H9 (cell line): Measurements from ENCODE around the gene ACTL9. TPM values are rescaled to one million over a fixed set of nuclear protein-coding genes. Genes with fewer than 3 reads are reported as not detected.

Experiments
- DNase-seq: peaks from one replicate; pipeline ENCODE4 v3.0.0-alpha.2; 2017
- H2AFZ ChIP-seq: one replicate; pipeline ENCODE4 v1.6.1; 2013; ENCODE audit warnings: mild to moderate bottlenecking, low read length, control low read depth, moderate library complexity
- H2AK5ac ChIP-seq: 2 replicates; pipeline ENCODE4 v1.6.1; 2013; ENCODE audit warnings: low read length, control low read depth, mixed read lengths; ENCODE audit not compliant: insufficient read length
- H2BK120ac ChIP-seq: one replicate; pipeline ENCODE4 v1.6.1; 2013; ENCODE audit warnings: low read depth, mild to moderate bottlenecking, low read length, control low read depth, inconsistent platforms; ENCODE audit not compliant: poor library complexity, severe bottlenecking
- H2BK12ac ChIP-seq: 2 replicates; pipeline ENCODE4 v1.6.1; 2013; ENCODE audit warnings: low read length, control low read depth, mixed read lengths, low read depth; ENCODE audit not compliant: insufficient read length
- H2BK15ac ChIP-seq: 2 replicates; pipeline ENCODE4 v1.6.1; 2013; ENCODE audit warnings: low read depth, low read length, control low read depth
- H2BK20ac ChIP-seq: one replicate; pipeline ENCODE4 v1.6.1; 2013; ENCODE audit warnings: low read depth, mild to moderate bottlenecking, low read length, control low read depth, inconsistent platforms; ENCODE audit not compliant: poor library complexity, severe bottlenecking
- H2BK5ac ChIP-seq: 2 replicates; pipeline ENCODE4 v1.6.1; 2013; ENCODE audit warnings: low read length, control low read depth, mixed read lengths; ENCODE audit not compliant: insufficient read length
- H3K14ac ChIP-seq: 2 replicates; pipeline ENCODE4 v1.6.1; 2013; ENCODE audit warnings: low read length, control low read depth; ENCODE audit not compliant: insufficient read depth
- H3K18ac ChIP-seq: 2 replicates; pipeline ENCODE4 v1.6.1; 2013; ENCODE audit warnings: low read depth, mild to moderate bottlenecking, mixed read lengths, low read length, control low read depth; ENCODE audit not compliant: insufficient read length
- H3K23ac ChIP-seq: 2 replicates; pipeline ENCODE4 v1.6.1; 2013; ENCODE audit warnings: low read length, control low read depth, mixed read lengths, low read depth; ENCODE audit not compliant: insufficient read length
- H3K23me2 ChIP-seq: 2 replicates; pipeline ENCODE4 v1.6.1; 2013; ENCODE audit warnings: low read depth, mild to moderate bottlenecking, mixed read lengths, low read length, control low read depth; ENCODE audit not compliant: insufficient read length, poor library complexity, severe bottlenecking
- H3K27ac ChIP-seq: 2 replicates; pipeline ENCODE4 v1.5.1; 2013; ENCODE audit warnings: low read length, control low read depth, mixed read lengths, low read depth; ENCODE audit not compliant: insufficient read length
- H3K27me3 ChIP-seq: 2 replicates; pipeline ENCODE4 v1.6.1; 2013; ENCODE audit warnings: low read length, control low read depth, inconsistent platforms; ENCODE audit not compliant: insufficient read depth
- H3K4ac ChIP-seq: 2 replicates; pipeline ENCODE4 v1.6.1; 2013; ENCODE audit warnings: low read depth, mild to moderate bottlenecking, control low read depth, inconsistent platforms, low read length, moderate library complexity
- H3K4me1 ChIP-seq: 2 replicates; pipeline ENCODE4 v1.6.1; 2013; ENCODE audit warnings: low read length, control low read depth, inconsistent platforms; ENCODE audit not compliant: insufficient read depth
- H3K4me2 ChIP-seq: 2 replicates; pipeline ENCODE4 v1.6.1; 2013; ENCODE audit warnings: low read length, control low read depth, mixed read lengths; ENCODE audit not compliant: insufficient read length, insufficient read depth
- H3K56ac ChIP-seq: 2 replicates; pipeline ENCODE4 v1.6.1; 2013; ENCODE audit warnings: low read depth, mild to moderate bottlenecking, mixed read lengths, low read length, control low read depth; ENCODE audit not compliant: insufficient read length
- H3K79me1 ChIP-seq: 2 replicates; pipeline ENCODE4 v1.6.1; 2013; ENCODE audit warnings: low read depth, mild to moderate bottlenecking, moderate library complexity, low read length, control low read depth, inconsistent platforms; ENCODE audit not compliant: insufficient read depth, poor library complexity, severe bottlenecking
- H3K79me2 ChIP-seq: 2 replicates; pipeline ENCODE4 v1.6.1; 2013; ENCODE audit warnings: low read length, control low read depth, inconsistent platforms; ENCODE audit not compliant: insufficient read depth
- H3K9ac ChIP-seq: 2 replicates; pipeline ENCODE4 v1.6.1; 2013; ENCODE audit warnings: low read length, control low read depth, mixed read lengths; ENCODE audit not compliant: insufficient read length; ENCODE audit errors: extremely low read depth
- H3K9me3 ChIP-seq: one replicate; pipeline ENCODE4 v1.6.1; 2013; ENCODE audit warnings: low read depth, low read length, inconsistent platforms; ENCODE audit not compliant: control insufficient read depth
- H3T11ph ChIP-seq: one replicate; pipeline ENCODE4 v1.6.1; 2013; ENCODE audit warnings: mild to moderate bottlenecking, low read length, control low read depth, inconsistent platforms
- H4K20me1 ChIP-seq: one replicate; pipeline ENCODE4 v1.6.1; 2013; ENCODE audit not compliant: control insufficient read depth, insufficient read length, insufficient read depth
- H4K5ac ChIP-seq: 2 replicates; pipeline ENCODE4 v1.6.1; 2013; ENCODE audit warnings: low read depth, mild to moderate bottlenecking, mixed read lengths, low read length, control low read depth; ENCODE audit not compliant: insufficient read length
- H4K8ac ChIP-seq: replicated peaks from 2 replicates; pipeline ENCODE4 v1.6.1; 2013; ENCODE audit warnings: low read length, control low read depth, mixed read lengths, low read depth; ENCODE audit not compliant: insufficient read length
- H4K91ac ChIP-seq: 2 replicates; pipeline ENCODE4 v1.6.1; 2013; ENCODE audit warnings: low read depth, mild to moderate bottlenecking, moderate library complexity, mixed read lengths, low read length, control low read depth; ENCODE audit not compliant: insufficient read length
- H3K27ac Mint-ChIP-seq, 3 experiments: 2 replicates in 2 of 3; 3 replicates in 1 of 3; pipeline ENCODE4 v1.8.0; 2020 to 2021; ENCODE audit warnings: mixed read lengths in 3 of 3, mild to moderate bottlenecking in 1 of 3, moderate library complexity in 1 of 3
- H3K27me3 Mint-ChIP-seq: 2 replicates; pipeline ENCODE4 v1.8.0; 2021; ENCODE audit warnings: low read depth, mild to moderate bottlenecking, moderate library complexity, mixed read lengths
- H3K36me3 Mint-ChIP-seq, 3 experiments: 2 replicates in 2 of 3; 3 replicates in 1 of 3; pipeline ENCODE4 v1.8.0; 2020 to 2021; ENCODE audit warnings: low read depth in 3 of 3, mixed read lengths in 3 of 3; ENCODE audit not compliant: insufficient read depth in 1 of 3
- H3K4me1 Mint-ChIP-seq, 2 experiments: 2 replicates each; pipeline ENCODE4 v1.8.0; 2020; ENCODE audit warnings: mixed read lengths in 2 of 2
- H3K4me3 Mint-ChIP-seq, 2 experiments: 2 replicates in 1 of 2; 3 replicates in 1 of 2; pipeline ENCODE4 v1.8.0; 2020 to 2021; ENCODE audit warnings: mild to moderate bottlenecking in 2 of 2, mixed read lengths in 2 of 2, moderate library complexity in 1 of 2
- H3K9me3 Mint-ChIP-seq, 2 experiments: 2 replicates in 1 of 2; 3 replicates in 1 of 2; pipeline ENCODE4 v1.8.0; 2020; ENCODE audit warnings: mild to moderate bottlenecking in 2 of 2, mixed read lengths in 2 of 2, moderate library complexity in 1 of 2
- CTCF ChIP-seq: fragments of 200-600 bp; sonication (generic); conservative IDR thresholded peaks from 3 replicates; pipeline ENCODE4 v1.8.0; 2021; ENCODE audit warnings: antibody characterized with exemption, mild to moderate bottlenecking
- whole genome bisulfite sequencing: extraction: QIAGEN DNeasy Blood & Tissue Kit; methylation state at CpG from one replicate; pipeline ENCODE4 v1.1.7; 2013; ENCODE audit warnings: missing lambda C conversion rate, low lambda C conversion rate, mixed read lengths; ENCODE audit not compliant: insufficient read length; ENCODE audit errors: extremely low coverage; 5-methylcytosine and 5-hydroxymethylcytosine counted together
- total RNA-seq: library from RNA; stranded (reverse); gene quantifications from 2 replicates; pipeline ENCODE4 v1.2.1, GENCODE V29; 2021

ACTL9 gene
- total RNA-seq, 1 experiment from 2014 or later = not detected

- Histone ChIP-seq H4K5ac (no peak overlapping the region), H3K4me2 (no peak overlapping the region), H3K79me1 (no peaks in the 10 kb centered on the region), H3K9me3 (peaks cover 75% of the 10 kb centered on the region), H3T11ph (no peak overlapping the region), H2AFZ (no peak overlapping the region), H2BK12ac (no peak overlapping the region), H4K20me1 (no peaks in the 10 kb centered on the region), H2AK5ac (no peak overlapping the region), H3K4me1 (no peaks in the 10 kb centered on the region), H3K4ac (no peak overlapping the region), H3K27ac (no peak overlapping the region), H2BK15ac (no peak overlapping the region), H2BK120ac (no peak overlapping the region), H3K23me2 (no peaks in the 10 kb centered on the region), H3K9ac (no peak overlapping the region), H3K56ac (no peak overlapping the region), H3K23ac (no peak overlapping the region), H4K91ac (no peak overlapping the region), H3K79me2 (no peaks in the 10 kb centered on the region), H3K18ac (no peak overlapping the region), H2BK20ac (no peak overlapping the region), H4K8ac (no peak overlapping the region), H2BK5ac (no peak overlapping the region), H3K14ac (no peak overlapping the region), H3K27me3 (no peaks in the 10 kb centered on the region)
- peaks cover 0 to 24% (median 4%) of the 10 kb centered on the region in 3 experiments; a peak in 5 of 7 replicates for H3K36me3 Mint-ChIP-seq
- no peak for DNase-seq
- H3K4me1 Mint-ChIP-seq = no peaks in the 10 kb centered on the region
- WGBS = no CpG with 5 or more reads among the region's 3 CpGs
- H3K9me3 Mint-ChIP-seq = peaks cover 86 to 94% of the 10 kb centered on the region in 2 experiments
- H3K4me3 Mint-ChIP-seq = no peak overlapping the region
- peaks cover 6% of the 10 kb centered on the region for H3K27me3 Mint-ChIP-seq
- H3K27ac Mint-ChIP-seq = no peak overlapping the region
- TF ChIP-seq CTCF = no peak
Measured at GRCh38 chr19:8724276-8724675, 25.7 kb upstream of the ACTL9 start.
